Common myeloid progenitor, CD34-positive (primary cell): ENCODE data around the gene CDKL5.

Source experiments
- CTCF ChIA-PET: fragments of 350-600 bp; sonication (Branson Sonifier 250); formaldehyde crosslinking; loops from one replicate; lab custom pipeline; 2021; ENCODE audit warnings: antibody characterized with exemption; lab: Charles Lee
- POLR2A ChIA-PET: fragments of 350-600 bp; sonication (Branson Sonifier 250); formaldehyde crosslinking; loops from one replicate; lab custom pipeline; 2021; ENCODE audit warnings: antibody characterized with exemption; lab: Charles Lee
- DNase-seq, 3 donors: peaks; one replicate each; pipeline versions ENCODE4 v3.0.0 to v3.0.0-alpha.2; 2013
- H3K27ac ChIP-seq, 2 experiments: 1 replicate in 1 of 2; 2 replicates in 1 of 2; pipeline ENCODE4 v1.7.0; 2013; ENCODE audit warnings: inconsistent platforms in 2 of 2, low read length in 2 of 2, mild to moderate bottlenecking in 2 of 2, low read depth in 1 of 2, moderate library complexity in 1 of 2; ENCODE audit not compliant: severe bottlenecking in 2 of 2, insufficient read depth in 1 of 2, poor library complexity in 1 of 2
- H3K27me3 ChIP-seq, 5 experiments: replicated peaks in 2 of 5; 1 replicate in 3 of 5; 2 replicates in 2 of 5; pipeline versions ENCODE4 v1.6.1 to v1.7.0; 2013; ENCODE audit warnings: low read length in 4 of 5, mild to moderate bottlenecking in 2 of 5, moderate library complexity in 2 of 5, inconsistent platforms in 1 of 5; ENCODE audit not compliant: insufficient read depth in 5 of 5, control insufficient read depth in 4 of 5
- H3K36me3 ChIP-seq, 4 experiments: 1 replicate in 2 of 4; 2 replicates in 2 of 4; pipeline versions ENCODE4 v1.6.1 to v1.7.0; 2013; ENCODE audit warnings: low read length in 3 of 4, control low read depth in 1 of 4, mild to moderate bottlenecking in 1 of 4; ENCODE audit not compliant: control insufficient read depth in 4 of 4, insufficient read depth in 4 of 4
- H3K4me1 ChIP-seq, 4 experiments: 1 replicate in 3 of 4; 2 replicates in 1 of 4; pipeline versions ENCODE4 v1.6.1 to v1.7.1; 2013; ENCODE audit warnings: low read length in 3 of 4, mild to moderate bottlenecking in 3 of 4, control low read depth in 1 of 4, inconsistent platforms in 1 of 4, moderate library complexity in 1 of 4; ENCODE audit not compliant: control insufficient read depth in 4 of 4, insufficient read depth in 4 of 4; ENCODE audit errors: control extremely low read depth in 1 of 4
- H3K4me3 ChIP-seq, 7 experiments: 1 replicate in 4 of 7; 2 replicates in 3 of 7; pipeline versions ENCODE4 v1.5.1 to v1.7.0; 2013; ENCODE audit warnings: mild to moderate bottlenecking in 7 of 7, low read length in 6 of 7, moderate library complexity in 6 of 7, inconsistent platforms in 2 of 7, low read depth in 2 of 7, control low read depth in 1 of 7; ENCODE audit not compliant: insufficient read depth in 4 of 7, control insufficient read depth in 1 of 7; ENCODE audit errors: extremely low read depth in 1 of 7
- H3K9me3 ChIP-seq, 5 experiments: 1 replicate in 4 of 5; 2 replicates in 1 of 5; pipeline versions ENCODE4 v1.6.1 to v1.7.1; 2013; ENCODE audit warnings: low read length in 4 of 5, mild to moderate bottlenecking in 2 of 5, inconsistent platforms in 1 of 5, low read depth in 1 of 5, moderate library complexity in 1 of 5; ENCODE audit not compliant: control insufficient read depth in 4 of 5, insufficient read depth in 2 of 5; ENCODE audit errors: control extremely low read depth in 1 of 5
- WGBS: methylation state at CpG from one replicate; pipeline ENCODE4 v1.1.5; 2013; ENCODE audit not compliant: insufficient coverage; 5-methylcytosine and 5-hydroxymethylcytosine counted together

Gene CDKL5

GRCh38 chrX:18692541-18692940 is 267.1 kb downstream of the CDKL5 start:
- Histone ChIP-seq H3K36me3 (no peaks in the 10 kb centered on the region), H3K4me1 (no peaks in the 10 kb centered on the region), H3K9me3 (peaks cover 0 to 7% (median 0%) of the 10 kb centered on the region in 5 experiments), H3K27me3 (peaks cover 0 to 3% (median 0%) of the 10 kb centered on the region in 5 experiments), H3K27ac (no peak overlapping the region), H3K4me3 (no peak overlapping the region)
- 100% methylated on average over 3 of the region's 4 CpGs for WGBS
- ChIA-PET CTCF (interaction anchor here (0.5 kb wide), 1 partner anchor 254 kb away, joined by 3 read pairs; no protein-coding TSS in a partner anchor), POLR2A (no interaction called here)
- no peak for DNase-seq

DNA sequence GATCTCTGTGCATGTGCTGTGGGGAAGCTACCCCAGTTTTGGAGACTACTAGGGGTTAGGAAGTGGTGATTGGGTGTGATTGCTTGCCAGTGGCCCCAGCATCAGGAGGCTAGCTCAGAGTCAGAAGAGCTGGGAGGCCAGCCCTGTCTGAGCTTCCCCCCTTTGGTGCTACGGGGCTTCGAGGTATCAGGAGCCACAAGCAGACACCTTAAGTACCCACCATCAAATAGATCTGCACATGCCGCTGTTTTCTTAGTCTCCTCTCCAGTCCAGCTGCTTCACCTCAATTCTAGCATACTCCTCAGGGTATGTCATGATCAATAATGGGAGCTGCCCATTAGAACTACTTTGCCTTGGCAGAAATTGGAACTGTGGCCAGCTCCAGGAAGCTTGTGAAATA is 271.2 kb downstream of the CDKL5 start:
- 93% methylated on average over 3 of the region's 3 CpGs for WGBS
- Histone ChIP-seq H3K36me3 (no peaks in the 10 kb centered on the region), H3K27me3 (peaks cover 0 to 5% (median 0%) of the 10 kb centered on the region in 5 experiments), H3K4me1 (no peaks in the 10 kb centered on the region), H3K9me3 (peaks cover 0 to 7% (median 0%) of the 10 kb centered on the region in 5 experiments), H3K4me3 (no peak overlapping the region), H3K27ac (no peak overlapping the region)
- POLR2A ChIA-PET = no interaction called here
- DNase-seq = no peak
- CTCF ChIA-PET = no interaction called here

DNA sequence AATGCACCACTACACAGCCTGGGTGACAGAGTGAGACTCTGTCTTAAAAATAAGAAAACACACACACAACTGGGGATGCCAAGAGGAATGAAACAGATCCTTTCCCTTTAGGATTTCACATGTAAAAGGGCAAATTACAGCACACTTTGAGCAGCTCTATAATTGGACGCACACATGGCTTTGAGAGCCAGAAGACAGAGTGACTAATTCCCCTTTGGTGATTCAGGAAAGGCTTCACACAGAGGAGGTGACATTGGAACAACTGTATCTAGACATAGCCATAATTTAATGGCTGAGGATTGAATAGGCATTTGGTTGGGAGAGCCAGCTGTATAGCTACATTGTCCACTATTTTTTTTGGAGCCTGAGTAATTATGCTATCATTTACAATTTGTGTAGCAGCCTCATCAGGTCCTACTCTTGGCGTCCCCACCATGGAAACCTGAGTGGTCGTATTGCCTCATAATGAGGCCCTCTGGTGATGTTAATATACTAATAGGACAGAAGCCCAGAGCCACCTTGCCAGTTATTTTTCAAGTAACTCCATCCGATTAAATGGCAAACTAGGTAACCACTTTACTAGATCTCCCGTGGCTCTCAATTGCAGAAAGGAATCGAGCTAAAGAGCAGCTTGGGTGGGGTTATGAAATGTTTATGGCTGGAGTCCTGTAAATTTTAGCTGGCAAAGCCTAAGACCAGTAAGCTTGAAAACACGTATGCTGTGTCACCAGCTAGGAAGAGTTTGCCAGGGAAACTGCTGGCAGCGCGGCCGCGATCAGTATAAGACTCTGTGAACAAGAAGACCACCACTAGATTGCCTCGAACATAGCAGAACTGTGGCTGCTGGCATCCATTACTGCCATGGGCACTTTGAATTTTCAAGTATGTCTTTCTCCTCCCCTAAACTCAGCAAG is 273.6 kb downstream of the CDKL5 start:
- H3K27ac ChIP-seq = no peak overlapping the region
- no peaks in the 10 kb centered on the region for H3K36me3 ChIP-seq
- H3K27me3 ChIP-seq = peaks cover 0 to 5% (median 0%) of the 10 kb centered on the region in 5 experiments
- 90% methylated on average over 9 of the region's 12 CpGs for WGBS
- POLR2A ChIA-PET = no interaction called here
- H3K4me1 ChIP-seq = no peaks in the 10 kb centered on the region
- DNase-seq = no peak
- H3K9me3 ChIP-seq = peaks cover 0 to 5% (median 0%) of the 10 kb centered on the region in 5 experiments
- H3K4me3 ChIP-seq = no peak overlapping the region
- CTCF ChIA-PET = no interaction called here

DNA sequence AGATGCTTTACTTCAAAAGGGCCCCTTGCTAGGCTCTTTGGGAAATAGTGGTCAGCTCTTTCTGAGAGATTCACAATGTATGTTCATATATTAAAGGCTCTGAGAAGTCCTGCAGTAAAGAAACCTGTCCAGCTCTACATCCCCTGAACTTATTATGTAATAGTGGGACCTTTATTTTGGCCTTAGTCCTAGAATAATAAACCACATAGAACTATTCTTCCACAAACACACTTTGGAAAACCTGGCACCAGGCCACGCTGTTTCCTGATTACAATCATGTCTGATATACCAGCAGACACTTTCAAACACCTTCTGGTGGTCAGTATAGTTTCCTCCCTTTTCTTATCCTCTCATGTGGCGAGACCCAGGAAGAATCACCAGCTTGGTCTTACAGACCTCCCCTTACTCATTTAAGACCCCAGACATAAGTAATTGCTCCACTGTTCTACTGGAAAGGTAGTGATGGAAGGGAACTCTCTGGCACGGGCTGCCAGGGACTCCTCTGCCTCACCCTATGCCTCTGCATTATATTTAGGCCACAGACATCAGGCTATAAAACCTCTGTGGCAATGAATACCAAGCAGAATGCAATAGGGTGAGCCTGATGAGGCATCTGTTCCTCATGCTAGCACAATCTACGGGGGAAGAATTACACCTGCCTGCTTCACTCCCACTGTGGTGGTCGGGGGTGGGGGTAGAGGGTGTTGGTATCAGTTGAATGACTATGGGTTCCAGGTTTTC is 276.4 kb downstream of the CDKL5 start:
- 76% methylated on average over 2 of the region's 5 CpGs for WGBS
- CTCF ChIA-PET = no interaction called here

DNA sequence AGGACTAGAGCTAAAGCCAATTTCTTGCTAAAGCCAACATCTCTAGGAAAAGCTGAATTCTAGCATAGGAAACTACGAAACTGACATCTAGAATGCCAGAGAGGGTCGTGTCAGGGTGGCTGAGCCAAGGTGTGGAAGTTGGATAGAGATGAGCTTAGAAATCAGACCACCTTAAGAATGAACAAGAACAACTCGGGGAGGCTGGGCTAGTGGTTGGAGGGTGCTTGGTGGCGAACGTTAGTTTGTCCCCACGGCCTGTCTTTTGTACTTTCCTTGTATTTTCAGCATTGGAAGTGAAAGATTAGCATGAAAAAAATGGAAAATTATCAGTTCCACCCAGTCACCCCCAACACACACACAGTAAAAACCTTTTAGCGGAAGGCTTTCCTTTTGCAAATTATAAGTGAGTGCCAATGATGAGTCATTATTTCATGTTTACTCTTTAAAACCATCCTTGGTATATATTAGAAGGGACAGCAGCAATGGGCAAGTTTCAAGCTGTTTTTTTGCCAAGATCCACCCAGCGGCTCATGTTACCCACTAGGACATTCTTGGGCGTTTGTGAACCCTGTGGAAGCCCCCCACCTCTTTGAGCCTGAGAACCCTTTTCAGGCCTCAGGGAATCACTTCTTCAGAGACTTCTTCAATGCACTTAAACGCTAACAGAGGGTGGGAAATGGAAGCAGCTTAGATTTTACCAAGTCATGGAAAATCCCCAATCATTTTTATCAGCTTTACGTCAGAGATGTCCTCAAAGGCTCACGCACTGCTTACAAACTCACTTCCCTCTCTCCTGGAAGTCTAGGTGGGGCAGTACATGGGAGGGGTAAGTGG is 277.2 kb downstream of the CDKL5 start:
- H3K4me1 ChIP-seq = peaks cover 0 to 4% (median 2%) of the 10 kb centered on the region in 4 experiments
- H3K36me3 ChIP-seq = no peaks in the 10 kb centered on the region
- CTCF ChIA-PET = no interaction called here
- no peak overlapping the region for H3K4me3 ChIP-seq
- H3K27ac ChIP-seq = no peak overlapping the region
- 83% methylated on average over 6 of the region's 12 CpGs for WGBS
- H3K27me3 ChIP-seq = peaks cover 0 to 3% (median 0%) of the 10 kb centered on the region in 5 experiments
- POLR2A ChIA-PET = no interaction called here
- no peak for DNase-seq
- no peaks in the 10 kb centered on the region for H3K9me3 ChIP-seq

More for the DNA sequence above, 276.4 kb downstream of the CDKL5 start:
- DNase-seq = no peak
- H3K4me1 ChIP-seq = no peaks in the 10 kb centered on the region
- H3K36me3 ChIP-seq = no peaks in the 10 kb centered on the region
- no peaks in the 10 kb centered on the region for H3K9me3 ChIP-seq
- H3K27ac ChIP-seq = no peak overlapping the region
- H3K27me3 ChIP-seq = peaks cover 0 to 3% (median 0%) of the 10 kb centered on the region in 5 experiments
- POLR2A ChIA-PET = no interaction called here
- H3K4me3 ChIP-seq = no peak overlapping the region
